PC-3 (cell line): Measurements from ENCODE around the gene PKN2. TPM values are rescaled to one million over a fixed set of nuclear protein-coding genes. Genes with fewer than 3 reads are reported as not detected.

Experiments
- ATAC-seq: fragments of 200-7000 bp; cut with Tn5 transposase; 2 replicates; pipeline ENCODE4 v1.9.1; 2020; ENCODE audit warnings: mild to moderate bottlenecking, moderate library complexity
- BruUV-seq: library from RNA; stranded (reverse); fragments of 400-500 nt; replicated peaks from 2 replicates; lab custom pipeline; 2021; lab: Mats Ljungman, UMichigan
- CTCF ChIA-PET: fragments of 300-600 bp; sonication (Branson Sonifier 250); formaldehyde crosslinking; loops from one replicate; lab custom pipeline; 2022; ENCODE audit warnings: antibody characterized with exemption; lab: Charles Lee
- POLR2A ChIA-PET: fragments of 300-600 bp; sonication (Branson Sonifier 250); formaldehyde crosslinking; loops from one replicate; lab custom pipeline; 2022; ENCODE audit warnings: antibody characterized with exemption; ENCODE audit not compliant: unreplicated experiment; lab: Charles Lee
- DNase-seq: peaks from one replicate; pipeline ENCODE4 v3.0.0-alpha.2; 2015
- H2AFZ ChIP-seq: fragments of 300-600 bp; sonication (generic); 2 replicates; pipeline ENCODE4 v1.6.0; 2016; ENCODE audit warnings: antibody characterized with exemption, low read length
- H3F3A ChIP-seq: fragments of 300-600 bp; sonication (generic); one replicate; pipeline ENCODE4 v1.6.0; 2017; ENCODE audit warnings: antibody characterized with exemption, low read length, control low read depth, mild to moderate bottlenecking; ENCODE audit not compliant: unreplicated experiment
- H3K27ac ChIP-seq: fragments of 300-600 bp; sonication (generic); 2 replicates; pipeline ENCODE4 v1.5.1; 2016; ENCODE audit warnings: mild to moderate bottlenecking, low read length
- H3K27me3 ChIP-seq: fragments of 300-600 bp; sonication (generic); 2 replicates; pipeline ENCODE4 v1.6.1; 2016; ENCODE audit warnings: low read length, mixed read lengths
- H3K36me3 ChIP-seq: fragments of 300-600 bp; sonication (generic); 2 replicates; pipeline ENCODE4 v1.6.1; 2016; ENCODE audit warnings: low read depth, mixed run types, low read length, mixed read lengths
- H3K4me1 ChIP-seq: fragments of 300-600 bp; sonication (generic); 2 replicates; pipeline ENCODE4 v1.5.1; 2016; ENCODE audit warnings: low read length; ENCODE audit not compliant: insufficient read depth
- H3K4me2 ChIP-seq: fragments of 300-600 bp; sonication (generic); 2 replicates; pipeline ENCODE4 v1.6.0; 2016; ENCODE audit warnings: low read length
- H3K4me3 ChIP-seq: fragments of 300-600 bp; sonication (generic); 2 replicates; pipeline ENCODE4 v1.5.1; 2016; ENCODE audit warnings: mild to moderate bottlenecking, low read length, mixed read lengths
- H3K79me2 ChIP-seq: fragments of 300-600 bp; sonication (generic); 2 replicates; pipeline ENCODE4 v1.6.1; 2017; ENCODE audit warnings: low read length, mixed read lengths
- H3K9ac ChIP-seq: fragments of 300-600 bp; sonication (generic); 2 replicates; pipeline ENCODE4 v1.6.0; 2016; ENCODE audit warnings: mild to moderate bottlenecking, low read length
- H3K9me2 ChIP-seq: fragments of 300-600 bp; sonication (generic); replicated peaks from 2 replicates; pipeline ENCODE4 v1.6.1; 2016; ENCODE audit warnings: mixed run types, low read length, mixed read lengths
- H3K9me3 ChIP-seq: fragments of 300-600 bp; sonication (generic); 2 replicates; pipeline ENCODE4 v1.6.1; 2016; ENCODE audit warnings: low read length, mixed read lengths
- H4K20me1 ChIP-seq: fragments of 300-600 bp; sonication (generic); 2 replicates; pipeline ENCODE4 v1.6.1; 2016; ENCODE audit warnings: low read length, mixed read lengths
- EZH2 ChIP-seq: fragments of 300-600 bp; sonication (generic); IDR thresholded peaks from one replicate; pipeline ENCODE4 v1.6.1; 2017; ENCODE audit warnings: antibody characterized with exemption, mild to moderate bottlenecking, low read length; ENCODE audit not compliant: unreplicated experiment
- EZH2phosphoT487 ChIP-seq: fragments of 300-600 bp; sonication (generic); IDR thresholded peaks from 2 replicates; pipeline ENCODE4 v1.6.1; 2018; ENCODE audit warnings: mild to moderate bottlenecking, antibody characterized with exemption, low read length, borderline replicate concordance
- intact Hi-C: fragments of 100-400 bp; cut with micrococcal nuclease; formaldehyde crosslinking; loops from 2 replicates; pipeline ENCODE4 v1.9.0; 2023
- total RNA-seq: library from RNA; depleted of rRNA; stranded (reverse); fragments of >200 nt; gene quantifications from 2 replicates; pipeline ENCODE4 v1.2.3, GENCODE V29; 2014
- TF ChIP-seq, protein P1 (sequence below): fragments of 300-600 bp; sonication (generic); conservative IDR thresholded peaks from 2 replicates; pipeline ENCODE4 v1.5.1; 2017; ENCODE audit warnings: antibody characterized with exemption, low read depth, mild to moderate bottlenecking, low read length

PKN2 gene
- total RNA-seq, 1 experiment from 2014 or later = 20.8 TPM

DNA sequence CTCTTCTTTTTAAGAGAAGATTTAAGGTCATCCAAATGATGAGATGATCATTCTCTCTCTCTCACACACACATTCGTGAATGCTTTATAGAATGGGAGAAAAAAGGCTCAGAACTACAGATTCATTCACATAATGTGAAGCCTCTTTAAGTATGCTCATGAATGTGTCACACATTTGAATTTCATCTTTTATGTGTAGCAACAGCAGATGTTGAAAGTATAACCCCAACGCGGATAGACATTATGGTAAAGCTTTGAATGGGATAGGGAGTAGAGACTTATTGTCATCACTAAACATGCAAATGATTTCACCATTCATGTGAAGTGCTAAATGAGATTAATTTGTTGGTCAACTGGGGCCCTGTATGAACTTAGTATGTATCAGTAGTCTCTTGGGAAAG lies 15.7 kb upstream of the PKN2 start:
- Histone ChIP-seq H3K4me1 (no peaks in the 10 kb centered on the region), H3K9me2 (no peaks in the 10 kb centered on the region), H3K27ac (no peak overlapping the region), H3K9ac (no peak overlapping the region), H2AFZ (no peak overlapping the region), H3K9me3 (no peaks in the 10 kb centered on the region), H3K4me3 (no peak overlapping the region), H3F3A (no peaks in the 10 kb centered on the region), H3K79me2 (no peaks in the 10 kb centered on the region), H4K20me1 (no peaks in the 10 kb centered on the region), H3K36me3 (no peaks in the 10 kb centered on the region), H3K27me3 (no peaks in the 10 kb centered on the region), H3K4me2 (no peak overlapping the region)
- POLR2A ChIA-PET = no interaction called here
- intact Hi-C loops = no loop called here
- no peak for DNase-seq
- TF ChIP-seq, protein P1, sequence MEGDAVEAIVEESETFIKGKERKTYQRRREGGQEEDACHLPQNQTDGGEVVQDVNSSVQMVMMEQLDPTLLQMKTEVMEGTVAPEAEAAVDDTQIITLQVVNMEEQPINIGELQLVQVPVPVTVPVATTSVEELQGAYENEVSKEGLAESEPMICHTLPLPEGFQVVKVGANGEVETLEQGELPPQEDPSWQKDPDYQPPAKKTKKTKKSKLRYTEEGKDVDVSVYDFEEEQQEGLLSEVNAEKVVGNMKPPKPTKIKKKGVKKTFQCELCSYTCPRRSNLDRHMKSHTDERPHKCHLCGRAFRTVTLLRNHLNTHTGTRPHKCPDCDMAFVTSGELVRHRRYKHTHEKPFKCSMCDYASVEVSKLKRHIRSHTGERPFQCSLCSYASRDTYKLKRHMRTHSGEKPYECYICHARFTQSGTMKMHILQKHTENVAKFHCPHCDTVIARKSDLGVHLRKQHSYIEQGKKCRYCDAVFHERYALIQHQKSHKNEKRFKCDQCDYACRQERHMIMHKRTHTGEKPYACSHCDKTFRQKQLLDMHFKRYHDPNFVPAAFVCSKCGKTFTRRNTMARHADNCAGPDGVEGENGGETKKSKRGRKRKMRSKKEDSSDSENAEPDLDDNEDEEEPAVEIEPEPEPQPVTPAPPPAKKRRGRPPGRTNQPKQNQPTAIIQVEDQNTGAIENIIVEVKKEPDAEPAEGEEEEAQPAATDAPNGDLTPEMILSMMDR = no peak
- TF ChIP-seq EZH2phosphoT487 (no peak), EZH2 (no peak)
- no peak for ATAC-seq
- BruUV-seq = no TSS peak
- CTCF ChIA-PET = no interaction called here

DNA sequence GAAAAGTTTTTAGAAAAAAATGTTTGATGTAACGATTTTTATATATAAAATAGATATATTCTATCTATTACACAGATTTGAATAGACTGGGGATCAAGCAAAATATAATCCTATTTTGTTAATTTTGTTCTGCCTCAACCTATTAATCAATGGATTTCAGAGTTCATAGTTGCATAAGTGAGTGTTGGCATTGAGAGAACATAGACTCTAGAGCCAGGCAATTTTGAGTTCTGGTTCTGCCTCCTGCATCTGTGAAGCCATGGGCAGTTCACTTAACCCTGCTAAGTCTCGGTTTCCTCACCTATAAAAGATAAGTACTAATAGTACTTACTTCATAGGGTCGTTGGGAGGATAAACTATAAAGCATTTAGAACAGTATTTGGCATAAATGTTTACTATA lies 13.6 kb upstream of the PKN2 start:
- TF ChIP-seq EZH2phosphoT487 = no peak
- TF ChIP-seq EZH2 = no peak
- no peaks in the 10 kb centered on the region for H3K79me2 ChIP-seq
- H3F3A ChIP-seq = no peaks in the 10 kb centered on the region
- H3K27ac ChIP-seq = no peak overlapping the region
- no peak overlapping the region for H3K4me2 ChIP-seq
- no TSS peak for BruUV-seq
- no peaks in the 10 kb centered on the region for H3K27me3 ChIP-seq
- POLR2A ChIA-PET = no interaction called here
- CTCF ChIA-PET = no interaction called here
- DNase-seq (no peak), ATAC-seq (no peak)
- no peak overlapping the region for H3K9ac ChIP-seq
- H2AFZ ChIP-seq = no peak overlapping the region
- no peaks in the 10 kb centered on the region for H3K9me3 ChIP-seq
- intact Hi-C loops = no loop called here
- no peaks in the 10 kb centered on the region for H3K36me3 ChIP-seq
- no peaks in the 10 kb centered on the region for H4K20me1 ChIP-seq
- H3K9me2 ChIP-seq = no peaks in the 10 kb centered on the region
- H3K4me1 ChIP-seq = no peaks in the 10 kb centered on the region
- H3K4me3 ChIP-seq = no peak overlapping the region

DNA sequence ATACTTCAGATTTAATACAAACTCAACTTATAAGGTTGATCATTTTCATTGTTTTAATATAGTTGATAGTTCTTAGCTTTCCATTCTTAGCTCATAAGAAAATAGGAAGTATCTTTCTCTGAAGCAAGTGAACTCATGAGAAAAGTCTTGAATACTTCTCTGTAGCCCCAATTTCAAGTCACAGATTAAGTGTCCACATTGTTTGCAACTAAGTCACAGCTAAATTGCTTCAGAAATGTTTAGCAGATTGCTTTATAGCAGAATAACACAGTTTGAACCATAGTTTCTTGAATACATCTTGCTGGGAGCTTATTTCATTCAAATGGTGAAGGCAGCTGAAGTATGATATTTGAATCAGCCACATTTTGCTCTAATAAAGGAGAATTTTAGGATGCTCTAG lies 10.6 kb upstream of the PKN2 start:
- ChIA-PET CTCF (no interaction called here), POLR2A (no interaction called here)
- ATAC-seq = no peak
- Histone ChIP-seq H3K4me2 (no peak overlapping the region), H3K27ac (no peak overlapping the region), H3K4me1 (peaks cover 7% of the 10 kb centered on the region; the same call in 1 of the 2 replicates), H3K4me3 (no peak overlapping the region), H3F3A (no peaks in the 10 kb centered on the region), H3K27me3 (no peaks in the 10 kb centered on the region), H3K9me2 (no peaks in the 10 kb centered on the region), H3K36me3 (no peaks in the 10 kb centered on the region), H3K9ac (no peak overlapping the region), H2AFZ (no peak overlapping the region), H3K9me3 (no peaks in the 10 kb centered on the region), H4K20me1 (no peaks in the 10 kb centered on the region), H3K79me2 (no peaks in the 10 kb centered on the region)
- intact Hi-C loops = no loop called here
- no TSS peak for BruUV-seq
- no peak for DNase-seq
- TF ChIP-seq EZH2phosphoT487 = no peak

DNA sequence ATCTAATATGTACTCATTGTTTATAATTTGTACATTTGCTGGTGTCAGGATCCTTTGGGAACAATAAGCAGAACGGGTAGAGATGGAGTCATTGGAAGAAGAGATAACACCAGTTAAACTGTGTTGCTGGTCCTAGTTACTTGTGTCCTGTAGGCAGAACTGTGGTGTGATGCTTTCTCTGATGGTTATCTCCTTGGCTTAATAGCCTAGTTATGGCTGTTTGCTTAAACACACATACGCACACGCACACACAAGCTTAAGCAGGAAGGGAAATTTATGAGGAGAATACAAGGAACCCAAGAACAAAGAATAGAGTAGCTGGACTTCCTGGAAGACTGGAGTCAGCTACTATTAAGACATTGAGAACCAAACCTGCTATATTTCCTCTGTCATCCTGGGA lies 5.7 kb upstream of the PKN2 start:
- DNase-seq (peak; percentile 65), ATAC-seq (peak; percentile 83)
- no peak overlapping the region for H2AFZ ChIP-seq
- H3K4me2 ChIP-seq = no peak overlapping the region
- ChIA-PET POLR2A (no interaction called here), CTCF (interaction anchor here (0.8 kb wide), 1 partner anchor 23 kb away, joined by 3 read pairs; no protein-coding TSS in a partner anchor)
- H4K20me1 ChIP-seq = no peaks in the 10 kb centered on the region
- no peak overlapping the region for H3K9ac ChIP-seq
- no peaks in the 10 kb centered on the region for H3K9me2 ChIP-seq
- H3K4me3 ChIP-seq = no peak overlapping the region
- no peaks in the 10 kb centered on the region for H3K36me3 ChIP-seq
- peaks cover 35% of the 10 kb centered on the region for H3K4me1 ChIP-seq
- peaks cover 6% of the 10 kb centered on the region for H3K79me2 ChIP-seq
- no peaks in the 10 kb centered on the region for H3F3A ChIP-seq
- H3K9me3 ChIP-seq = no peaks in the 10 kb centered on the region
- TF ChIP-seq, protein P1 = no peak
- TF ChIP-seq EZH2 (no peak), EZH2phosphoT487 (no peak)
- no TSS peak for BruUV-seq
- peak overlapping the region; percentile 55 for H3K27ac ChIP-seq
- no peaks in the 10 kb centered on the region for H3K27me3 ChIP-seq
- intact Hi-C loops = no loop called here
